Measurements from ENCODE around the gene LRTM2.

Gene LRTM2

DNA sequence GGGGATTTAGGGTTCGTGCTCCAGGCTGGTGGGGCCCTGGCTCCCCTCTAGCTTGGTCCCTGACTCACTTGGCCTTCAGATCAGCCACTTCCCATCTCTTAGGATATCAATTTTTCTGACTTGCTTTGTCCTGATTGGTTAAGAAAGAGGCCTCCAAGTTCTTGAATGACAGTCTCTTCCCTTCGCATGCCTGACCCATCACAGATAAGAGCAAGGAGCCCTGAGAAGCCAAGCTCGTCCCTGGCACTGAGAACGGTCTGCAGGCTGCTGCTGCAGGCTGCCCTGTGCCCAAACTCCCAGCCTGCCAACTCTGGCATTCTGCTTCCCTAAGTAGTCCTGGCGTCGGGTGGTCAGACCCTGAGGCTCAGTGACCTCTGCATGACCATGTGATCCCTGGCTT is 794 bp upstream of the LRTM2 start:
- CTCF ChIA-PET: no interaction called here
- TF ChIP-seq LEF1 (IDR thresholded peaks at IDR 0.05; ENCODE audit: borderline replicate concordance) (no peak), TARDBP (IDR thresholded peaks at IDR 0.05) (no peak), SUZ12 (IDR thresholded peaks at IDR 0.05) (no peak), FOXM1 (IDR thresholded peaks at IDR 0.05; ENCODE audit: borderline replicate concordance) (no peak), HDGF (IDR thresholded peaks at IDR 0.05; ENCODE audit: borderline replicate concordance) (no peak), ELF4 (IDR thresholded peaks at IDR 0.05) (no peak), BHLHE40 (IDR thresholded peaks at IDR 0.05; ENCODE audit: borderline replicate concordance) (no peak), CTBP1 (IDR thresholded peaks at IDR 0.05; ENCODE audit: borderline replicate concordance) (no peak), ZNF384 (IDR thresholded peaks at IDR 0.05) (no peak), ARNT (IDR thresholded peaks at IDR 0.05) (no peak), L3MBTL2 (conservative IDR thresholded peaks at IDR 0.05) (no peak), FOXK2 (IDR thresholded peaks at IDR 0.05) (no peak), FOXA1 (IDR thresholded peaks at IDR 0.05) (no peak), NFRKB (IDR thresholded peaks at IDR 0.05) (no peak), SP1 (IDR thresholded peaks at IDR 0.05) (no peak)
- TF ChIP-seq, protein P1, sequence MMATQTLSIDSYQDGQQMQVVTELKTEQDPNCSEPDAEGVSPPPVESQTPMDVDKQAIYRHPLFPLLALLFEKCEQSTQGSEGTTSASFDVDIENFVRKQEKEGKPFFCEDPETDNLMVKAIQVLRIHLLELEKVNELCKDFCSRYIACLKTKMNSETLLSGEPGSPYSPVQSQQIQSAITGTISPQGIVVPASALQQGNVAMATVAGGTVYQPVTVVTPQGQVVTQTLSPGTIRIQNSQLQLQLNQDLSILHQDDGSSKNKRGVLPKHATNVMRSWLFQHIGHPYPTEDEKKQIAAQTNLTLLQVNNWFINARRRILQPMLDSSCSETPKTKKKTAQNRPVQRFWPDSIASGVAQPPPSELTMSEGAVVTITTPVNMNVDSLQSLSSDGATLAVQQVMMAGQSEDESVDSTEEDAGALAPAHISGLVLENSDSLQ (IDR thresholded peaks at IDR 0.05): no peak
- no peak for DNase-seq (ENCODE audit: extremely low spot score)
- POLR2A ChIA-PET: no interaction called here

DNA sequence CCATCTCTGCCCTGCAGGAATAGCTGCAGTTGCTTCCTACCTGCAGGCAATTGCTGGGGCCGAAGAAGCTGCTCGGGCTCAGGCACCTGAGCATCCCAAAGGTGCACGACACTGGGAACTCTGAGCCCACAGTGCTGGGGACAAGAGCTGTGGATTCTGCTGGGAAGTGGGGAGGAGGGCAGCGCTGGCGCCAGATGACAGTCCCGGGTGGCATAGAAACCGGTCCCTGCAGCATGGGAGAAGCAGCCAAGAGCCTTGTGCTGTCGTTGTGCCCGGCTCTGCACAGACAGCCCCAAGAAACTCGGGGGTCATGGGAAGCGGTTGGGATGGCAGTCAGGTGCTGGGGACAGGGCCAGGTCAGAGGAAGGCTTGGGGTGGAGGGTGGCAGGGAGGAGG is 529 bp downstream of the LRTM2 start:
- ChIA-PET CTCF (no interaction called here), POLR2A (no interaction called here)
- no peak for DNase-seq (ENCODE audit: extremely low spot score)
- TF ChIP-seq L3MBTL2 (conservative IDR thresholded peaks at IDR 0.05) (no peak), LEF1 (IDR thresholded peaks at IDR 0.05; ENCODE audit: borderline replicate concordance) (no peak), HDGF (IDR thresholded peaks at IDR 0.05; ENCODE audit: borderline replicate concordance) (no peak), FOXK2 (IDR thresholded peaks at IDR 0.05) (no peak), CTBP1 (IDR thresholded peaks at IDR 0.05; ENCODE audit: borderline replicate concordance) (no peak), ARNT (IDR thresholded peaks at IDR 0.05) (no peak), FOXM1 (IDR thresholded peaks at IDR 0.05; ENCODE audit: borderline replicate concordance) (no peak), FOXA1 (IDR thresholded peaks at IDR 0.05) (no peak), ZNF384 (IDR thresholded peaks at IDR 0.05) (no peak), TARDBP (IDR thresholded peaks at IDR 0.05) (no peak), SUZ12 (IDR thresholded peaks at IDR 0.05) (no peak), NFRKB (IDR thresholded peaks at IDR 0.05) (no peak), ELF4 (IDR thresholded peaks at IDR 0.05) (no peak), BHLHE40 (IDR thresholded peaks at IDR 0.05; ENCODE audit: borderline replicate concordance) (no peak), SP1 (IDR thresholded peaks at IDR 0.05) (no peak)
- TF ChIP-seq, protein P1 (IDR thresholded peaks at IDR 0.05): no peak

DNA sequence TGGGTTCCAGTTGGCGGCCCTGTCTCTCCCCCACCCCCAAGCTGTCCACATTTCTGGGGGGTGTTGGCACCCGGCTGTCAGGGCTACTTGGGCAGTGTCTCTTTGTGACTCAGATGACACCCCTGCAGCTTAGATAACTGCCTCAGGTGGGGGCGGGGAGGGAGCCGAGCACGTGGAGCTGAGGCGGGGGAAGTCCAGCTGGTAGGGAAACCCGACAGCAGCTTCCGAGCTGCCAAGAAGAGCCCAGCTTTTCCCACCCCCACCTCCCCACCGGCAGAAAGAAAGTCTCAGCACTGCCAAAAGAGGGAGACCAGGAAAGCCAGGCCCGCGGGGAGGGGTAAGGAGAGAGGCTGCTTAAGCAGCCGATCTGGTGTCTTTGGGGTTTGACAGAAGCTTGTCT is 1.4 kb downstream of the LRTM2 start:
- DNase-seq (ENCODE audit: extremely low spot score): no peak
- POLR2A ChIA-PET: no interaction called here
- TF ChIP-seq ELF4 (IDR thresholded peaks at IDR 0.05) (no peak), NFRKB (IDR thresholded peaks at IDR 0.05) (no peak), FOXK2 (IDR thresholded peaks at IDR 0.05) (no peak), ZNF384 (IDR thresholded peaks at IDR 0.05) (no peak), HDGF (IDR thresholded peaks at IDR 0.05; ENCODE audit: borderline replicate concordance) (no peak), SUZ12 (IDR thresholded peaks at IDR 0.05) (no peak), L3MBTL2 (conservative IDR thresholded peaks at IDR 0.05) (no peak), LEF1 (IDR thresholded peaks at IDR 0.05; ENCODE audit: borderline replicate concordance) (no peak), FOXM1 (IDR thresholded peaks at IDR 0.05; ENCODE audit: borderline replicate concordance) (no peak), CTBP1 (IDR thresholded peaks at IDR 0.05; ENCODE audit: borderline replicate concordance) (no peak)
- TF ChIP-seq, protein P1 (IDR thresholded peaks at IDR 0.05): no peak
- CTCF ChIA-PET: interaction anchor here (1.1 kb wide), 1 partner anchor 118 kb away, joined by 5 read pairs; no protein-coding TSS in a partner anchor

DNA sequence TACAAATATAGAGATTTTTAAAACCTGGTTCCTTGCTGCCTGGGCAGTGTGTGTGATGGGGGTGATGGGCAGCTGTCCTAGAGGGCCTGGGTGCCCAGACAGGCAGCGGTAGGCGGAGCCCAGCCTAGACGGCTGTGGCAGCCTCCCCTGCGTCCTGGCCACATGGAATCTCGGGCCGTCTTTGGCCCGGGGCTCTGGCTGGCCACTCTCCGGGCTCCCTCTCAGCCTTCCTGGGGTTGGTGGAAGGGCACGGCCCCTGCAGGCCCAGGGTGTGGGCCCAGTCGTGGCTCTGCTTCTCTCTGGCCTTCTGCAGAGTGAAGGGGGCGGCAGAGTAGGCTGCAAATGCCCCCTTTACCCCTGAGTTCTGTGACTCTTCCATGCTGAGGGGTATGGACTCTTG is 2.3 kb downstream of the LRTM2 start:
- ChIA-PET CTCF (no interaction called here), POLR2A (no interaction called here)
- DNase-seq (ENCODE audit: extremely low spot score): no peak
- no peak for TF ChIP-seq SP1 (IDR thresholded peaks at IDR 0.05)
- no peak for TF ChIP-seq HDGF (IDR thresholded peaks at IDR 0.05; ENCODE audit: borderline replicate concordance)
- no peak for TF ChIP-seq TARDBP (IDR thresholded peaks at IDR 0.05)
- no peak for TF ChIP-seq FOXK2 (IDR thresholded peaks at IDR 0.05)
- TF ChIP-seq SUZ12 (IDR thresholded peaks at IDR 0.05): no peak

DNA sequence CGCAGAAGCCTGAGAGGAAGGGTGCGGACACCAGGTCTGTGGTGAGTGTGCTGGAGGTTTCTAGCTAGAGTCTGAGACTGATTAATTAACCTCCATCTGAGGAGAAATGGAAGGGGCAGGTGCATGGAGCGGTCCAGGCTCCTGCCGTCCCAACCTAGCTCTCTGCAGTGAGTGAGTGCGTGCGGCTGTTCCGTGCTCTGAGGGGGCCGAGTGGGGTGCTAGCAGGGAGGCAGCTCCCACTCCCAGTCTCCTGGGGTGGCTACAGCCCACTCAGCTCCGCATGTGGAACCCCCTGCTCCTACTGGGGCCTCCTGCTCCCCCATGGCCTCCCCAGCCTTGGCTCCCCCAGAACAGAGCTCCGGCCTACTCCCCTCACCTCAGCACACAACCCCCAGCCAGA is 2.9 kb downstream of the LRTM2 start:
- ChIA-PET POLR2A (no interaction called here), CTCF (no interaction called here)
- TF ChIP-seq ZNF384 (IDR thresholded peaks at IDR 0.05) (no peak), L3MBTL2 (conservative IDR thresholded peaks at IDR 0.05) (no peak), FOXA1 (IDR thresholded peaks at IDR 0.05) (no peak), NFRKB (IDR thresholded peaks at IDR 0.05) (no peak), FOXM1 (IDR thresholded peaks at IDR 0.05; ENCODE audit: borderline replicate concordance) (no peak), CTBP1 (IDR thresholded peaks at IDR 0.05; ENCODE audit: borderline replicate concordance) (no peak), LEF1 (IDR thresholded peaks at IDR 0.05; ENCODE audit: borderline replicate concordance) (no peak), TARDBP (IDR thresholded peaks at IDR 0.05) (no peak), ELF4 (IDR thresholded peaks at IDR 0.05) (no peak), BHLHE40 (IDR thresholded peaks at IDR 0.05; ENCODE audit: borderline replicate concordance) (no peak)
- TF ChIP-seq, protein P1 (IDR thresholded peaks at IDR 0.05): no peak
- DNase-seq (ENCODE audit: extremely low spot score): no peak
